ENCODE results near the gene NOVA2. TPM values are rescaled to one million over a fixed set of nuclear protein-coding genes. Genes with fewer than 3 reads are reported as not detected.
"Not testable (repeated sequence)": the region's sequence is repeated elsewhere in the genome, so short reads cannot be mapped to it uniquely, and the experiment has no call there.

The NOVA2 gene
- polyA plus RNA-seq, 1 experiment, result 0.02 TPM

DNA sequence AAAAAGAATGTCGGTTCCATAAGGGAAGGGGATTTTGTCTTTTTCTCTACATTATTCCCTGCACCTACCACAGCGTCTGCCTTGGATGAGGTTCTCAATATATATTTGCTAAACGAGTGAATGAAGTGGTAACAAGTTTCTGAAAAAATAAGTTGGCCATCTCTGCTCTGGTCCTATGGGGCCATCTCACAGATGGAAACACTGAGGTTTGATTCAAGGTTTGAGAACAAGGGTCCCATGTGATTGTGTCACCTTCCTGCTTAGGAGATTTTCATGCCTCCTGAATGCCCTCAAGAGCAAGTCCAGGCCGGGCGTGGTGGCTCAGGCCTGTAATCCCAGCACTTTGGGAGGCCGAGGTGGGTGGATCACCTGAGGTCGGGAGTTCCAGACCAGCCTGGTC lies 74.4 kb downstream of the NOVA2 start:
- Histone ChIP-seq H3K27ac (ENCODE audit: low read depth, low read length) (no peak overlapping the region), H3K27me3 (ENCODE audit: control insufficient read depth, insufficient read depth, low read length) (no peaks in the 10 kb centered on the region), H3K9me3 (ENCODE audit: control insufficient read depth, insufficient read depth, low read length) (no peaks in the 10 kb centered on the region), H3K4me3 (ENCODE audit: low read depth, low read length) (no peak overlapping the region)
- ChIA-PET POLR2A (no interaction called here), CTCF (no interaction called here)
- TF ChIP-seq, protein P1, sequence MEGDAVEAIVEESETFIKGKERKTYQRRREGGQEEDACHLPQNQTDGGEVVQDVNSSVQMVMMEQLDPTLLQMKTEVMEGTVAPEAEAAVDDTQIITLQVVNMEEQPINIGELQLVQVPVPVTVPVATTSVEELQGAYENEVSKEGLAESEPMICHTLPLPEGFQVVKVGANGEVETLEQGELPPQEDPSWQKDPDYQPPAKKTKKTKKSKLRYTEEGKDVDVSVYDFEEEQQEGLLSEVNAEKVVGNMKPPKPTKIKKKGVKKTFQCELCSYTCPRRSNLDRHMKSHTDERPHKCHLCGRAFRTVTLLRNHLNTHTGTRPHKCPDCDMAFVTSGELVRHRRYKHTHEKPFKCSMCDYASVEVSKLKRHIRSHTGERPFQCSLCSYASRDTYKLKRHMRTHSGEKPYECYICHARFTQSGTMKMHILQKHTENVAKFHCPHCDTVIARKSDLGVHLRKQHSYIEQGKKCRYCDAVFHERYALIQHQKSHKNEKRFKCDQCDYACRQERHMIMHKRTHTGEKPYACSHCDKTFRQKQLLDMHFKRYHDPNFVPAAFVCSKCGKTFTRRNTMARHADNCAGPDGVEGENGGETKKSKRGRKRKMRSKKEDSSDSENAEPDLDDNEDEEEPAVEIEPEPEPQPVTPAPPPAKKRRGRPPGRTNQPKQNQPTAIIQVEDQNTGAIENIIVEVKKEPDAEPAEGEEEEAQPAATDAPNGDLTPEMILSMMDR (IDR thresholded peaks at IDR 0.05; ENCODE audit: low read depth, low read length), result no peak
- DNase-seq (ENCODE audit: low read depth, low spot score), result no peak

DNA sequence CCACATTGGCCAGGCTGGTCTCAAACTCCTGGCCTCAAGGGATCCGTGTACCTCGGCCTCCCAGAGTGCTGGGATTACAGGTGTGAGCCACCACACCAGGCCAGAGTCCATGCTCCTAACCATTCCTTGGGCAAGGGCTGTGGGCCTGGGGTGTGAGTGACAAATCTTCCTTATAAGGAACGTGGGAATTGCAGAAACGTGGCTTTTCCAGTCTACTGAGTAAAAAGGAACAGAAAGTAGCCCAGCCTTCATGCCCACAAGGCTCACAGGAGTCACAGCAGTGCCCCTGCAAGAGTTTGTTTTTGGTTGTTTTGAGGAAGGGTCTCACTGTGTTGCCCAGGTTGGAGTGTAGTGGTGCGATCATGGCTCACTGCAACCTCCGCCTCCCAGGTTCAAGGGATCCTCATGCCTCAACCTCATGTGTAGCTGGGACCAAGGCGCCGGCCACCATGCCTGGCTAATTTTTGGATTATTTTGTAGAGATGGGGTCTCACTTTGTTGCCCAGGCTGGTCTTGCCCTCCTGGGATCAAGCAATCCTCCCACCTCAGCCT lies 76.3 kb downstream of the NOVA2 start:
- no peak for DNase-seq (ENCODE audit: low read depth, low spot score)
- H3K4me3 ChIP-seq (ENCODE audit: low read depth, low read length), result no peak overlapping the region
- no peaks in the 10 kb centered on the region for H3K27me3 ChIP-seq (ENCODE audit: control insufficient read depth, insufficient read depth, low read length)
- TF ChIP-seq, protein P1 (IDR thresholded peaks at IDR 0.05; ENCODE audit: low read depth, low read length), result no peak
- CTCF ChIA-PET, result no interaction called here
- H3K27ac ChIP-seq (ENCODE audit: low read depth, low read length), result no peak overlapping the region
- POLR2A ChIA-PET, result no interaction called here
- H3K9me3 ChIP-seq (ENCODE audit: control insufficient read depth, insufficient read depth, low read length), result no peaks in the 10 kb centered on the region

DNA sequence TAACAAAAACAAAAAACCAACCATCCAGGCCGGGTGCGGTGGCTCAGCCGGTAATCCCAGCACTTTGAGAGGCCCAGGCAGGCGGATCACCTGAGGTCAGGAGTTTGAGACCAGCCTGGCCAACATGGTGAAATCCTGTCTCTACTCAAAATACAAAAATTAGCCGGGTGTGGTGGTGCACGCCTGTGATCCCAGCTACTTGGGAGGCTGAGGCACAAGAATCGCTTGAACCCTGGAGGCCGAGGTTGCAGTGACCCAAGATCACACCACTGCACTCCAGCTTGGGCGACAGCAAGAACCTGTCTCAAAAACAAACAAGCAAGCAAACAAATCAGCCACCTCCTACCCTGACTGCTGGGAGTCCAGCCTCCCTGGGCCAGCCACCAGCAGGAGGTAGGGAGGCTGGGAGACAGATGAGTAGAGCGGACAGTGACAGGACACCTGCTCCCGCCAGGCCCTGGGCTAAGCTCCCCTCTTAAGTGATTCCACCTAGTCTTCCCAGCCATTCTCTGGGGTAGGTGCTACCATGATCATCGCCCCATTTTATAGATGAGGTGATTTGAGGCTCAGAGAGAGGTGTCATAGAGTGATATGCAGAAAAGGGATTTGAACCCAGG lies 77.6 kb downstream of the NOVA2 start:
- POLR2A ChIA-PET, result interaction anchor here (0.6 kb wide), 1 partner anchor 91 kb away, joined by 3 read pairs; no protein-coding TSS in a partner anchor
- H3K4me3 ChIP-seq (ENCODE audit: low read depth, low read length); H3K27ac ChIP-seq (ENCODE audit: low read depth, low read length); H3K27me3 ChIP-seq (ENCODE audit: control insufficient read depth, insufficient read depth, low read length); H3K9me3 ChIP-seq (ENCODE audit: control insufficient read depth, insufficient read depth, low read length); DNase-seq (ENCODE audit: low read depth, low spot score); CTCF ChIA-PET: not testable (repeated sequence)

DNA sequence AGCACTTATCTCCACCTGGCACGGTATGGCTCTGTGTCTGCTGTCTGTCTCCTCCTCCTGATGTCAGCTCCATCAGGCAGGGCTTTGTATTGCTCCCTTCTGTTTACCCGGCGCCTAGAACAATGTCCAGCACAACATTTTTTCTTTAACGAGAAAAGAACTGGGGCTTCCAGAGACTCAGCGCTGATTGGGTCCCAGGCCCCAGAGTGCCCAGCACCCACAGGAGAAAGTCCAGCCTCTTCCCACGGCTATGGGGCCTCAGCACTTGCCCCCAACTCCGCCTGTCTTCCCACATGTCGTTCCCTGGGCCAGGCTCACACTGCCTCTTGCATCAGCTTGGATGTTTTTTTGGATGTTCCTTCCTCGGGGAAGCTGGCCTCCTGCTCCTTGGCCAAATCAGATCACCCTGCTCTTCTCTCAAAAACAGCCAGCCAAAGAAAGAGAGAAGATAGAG lies 78.1 kb downstream of the NOVA2 start:
- TF ChIP-seq, protein P1 (IDR thresholded peaks at IDR 0.05; ENCODE audit: low read depth, low read length), result no peak
- Histone ChIP-seq H3K27me3 (ENCODE audit: control insufficient read depth, insufficient read depth, low read length) (no peaks in the 10 kb centered on the region), H3K4me3 (ENCODE audit: low read depth, low read length) (no peak overlapping the region), H3K27ac (ENCODE audit: low read depth, low read length) (no peak overlapping the region), H3K9me3 (ENCODE audit: control insufficient read depth, insufficient read depth, low read length) (no peaks in the 10 kb centered on the region)
- ChIA-PET POLR2A (no interaction called here), CTCF (no interaction called here)
- no peak for DNase-seq (ENCODE audit: low read depth, low spot score)

DNA sequence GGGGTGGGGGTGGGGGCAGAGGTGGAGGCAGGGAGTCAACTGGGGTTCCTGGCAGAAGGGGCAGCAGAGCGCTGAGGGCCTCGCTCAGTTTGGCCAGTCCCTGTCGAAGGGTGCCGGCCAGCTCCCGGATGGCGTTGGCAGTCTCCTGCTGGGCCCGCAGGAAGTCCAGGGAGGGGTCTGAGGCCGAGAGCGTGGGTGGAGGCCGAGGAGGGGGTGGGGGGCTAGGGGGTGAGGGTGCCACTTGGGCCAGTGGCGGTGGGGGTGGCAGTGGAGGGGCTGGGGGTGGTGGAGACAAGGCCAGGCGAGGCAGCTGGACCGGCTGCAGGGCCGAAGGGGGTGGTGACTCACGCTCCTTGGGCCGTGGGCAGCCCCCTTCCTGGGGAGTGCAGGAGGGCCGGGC lies 82.8 kb downstream of the NOVA2 start:
- POLR2A ChIA-PET, result no interaction called here
- CTCF ChIA-PET, result no interaction called here
- H3K27me3 ChIP-seq (ENCODE audit: control insufficient read depth, insufficient read depth, low read length), result no peaks in the 10 kb centered on the region

More for the DNA sequence above, 82.8 kb downstream of the NOVA2 start:
- DNase-seq (ENCODE audit: low read depth, low spot score), result no peak
- no peak overlapping the region for H3K27ac ChIP-seq (ENCODE audit: low read depth, low read length)
- H3K4me3 ChIP-seq (ENCODE audit: low read depth, low read length), result no peak overlapping the region
- TF ChIP-seq, protein P1 (IDR thresholded peaks at IDR 0.05; ENCODE audit: low read depth, low read length), result no peak
- no peaks in the 10 kb centered on the region for H3K9me3 ChIP-seq (ENCODE audit: control insufficient read depth, insufficient read depth, low read length)
